ENCODE measurements around the gene CNOT9.

- TF ChIP-seq REST (IDR thresholded peaks at IDR 0.05; ENCODE audit: insufficient read depth in 1 of 2, low read depth in 2 of 2, low read length in 1 of 2) (no peak), CTCF (IDR thresholded peaks at IDR 0.05) (no peak), POLR2AphosphoS5 (IDR thresholded peaks at IDR 0.05; ENCODE audit: low read depth, low read length) (no peak)
Observed at GRCh38 chr2:218642786-218643185, 74.1 kb downstream of the CNOT9 start.

Data from Panc1 (cell line).